GM18867 (cell line): Measurements from ENCODE around the gene TACSTD2.
"Not testable (repeated sequence)": the region's sequence is repeated elsewhere in the genome, so short reads cannot be mapped to it uniquely, and the experiment has no call there.

Source experiments
- ATAC-seq: cut with Tn5 transposase; IDR thresholded peaks from one replicate; pipeline ENCODE4 v1.9.1; 2021; ENCODE audit warnings: mild to moderate bottlenecking, moderate library complexity; ENCODE audit not compliant: unreplicated experiment

TACSTD2 gene

GRCh38 chr1:58576727-58577653, at the start of gene TACSTD2:
TSS of gene TACSTD2 (minus strand) at chr1:58577252. CDS start at chr1:58577156, 96 bp downstream.
- ATAC-seq, result no peak

- ATAC-seq, result no peak
Observed at GRCh38 chr1:58626293-58626692, 49.2 kb upstream of the TACSTD2 start.

- ATAC-seq, result not testable (repeated sequence)
Observed at GRCh38 chr1:58623259-58623658, 46.2 kb upstream of the TACSTD2 start.

- ATAC-seq, result no peak
Observed at GRCh38 chr1:58622571-58622970, 45.5 kb upstream of the TACSTD2 start.

- ATAC-seq, result no peak
Observed at GRCh38 chr1:58621391-58621790, 44.3 kb upstream of the TACSTD2 start.

GRCh38 chr1:58620926-58621325, 43.9 kb upstream of the TACSTD2 start:
- ATAC-seq, result no peak

GRCh38 chr1:58620259-58620658, 43.2 kb upstream of the TACSTD2 start:
- ATAC-seq, result no peak

- ATAC-seq, result no peak
Observed at GRCh38 chr1:58619286-58620054, 42.4 kb upstream of the TACSTD2 start.

GRCh38 chr1:58618303-58618702, 41.3 kb upstream of the TACSTD2 start:
- no peak for ATAC-seq

GRCh38 chr1:58611861-58612385, 34.9 kb upstream of the TACSTD2 start:
- ATAC-seq, result no peak

- no peak for ATAC-seq
Observed at GRCh38 chr1:58608945-58609344, 31.9 kb upstream of the TACSTD2 start.

GRCh38 chr1:58608297-58608696, 31.2 kb upstream of the TACSTD2 start:
- ATAC-seq, result no peak

- ATAC-seq, result no peak
Observed at GRCh38 chr1:58607391-58607790, 30.3 kb upstream of the TACSTD2 start.

- ATAC-seq, result not testable (repeated sequence)
Observed at GRCh38 chr1:58601921-58602320, 24.9 kb upstream of the TACSTD2 start.

- ATAC-seq, result no peak
Observed at GRCh38 chr1:58597996-58598395, 20.9 kb upstream of the TACSTD2 start.

GRCh38 chr1:58597076-58597475, 20.0 kb upstream of the TACSTD2 start:
- ATAC-seq, result no peak

- no peak for ATAC-seq
Observed at GRCh38 chr1:58596631-58597052, 19.6 kb upstream of the TACSTD2 start.

- no peak for ATAC-seq
Observed at GRCh38 chr1:58594546-58594945, 17.5 kb upstream of the TACSTD2 start.

GRCh38 chr1:58592522-58593134, 15.6 kb upstream of the TACSTD2 start:
- ATAC-seq, result no peak

GRCh38 chr1:58591806-58592205, 14.8 kb upstream of the TACSTD2 start:
- no peak for ATAC-seq

GRCh38 chr1:58590019-58590418, 13.0 kb upstream of the TACSTD2 start:
- no peak for ATAC-seq
